GM19238 (cell line): ENCODE measurements around the gene SH3GL1.
"Not testable (repeated sequence)": the region's sequence is repeated elsewhere in the genome, so short reads cannot be mapped to it uniquely, and the experiment has no call there.

Experiments
- DNase-seq: peaks from one replicate; pipeline ENCODE4 v3.0.0; 2011; ENCODE audit warnings: low spot score; ENCODE audit not compliant: insufficient read length

The SH3GL1 gene

DNA sequence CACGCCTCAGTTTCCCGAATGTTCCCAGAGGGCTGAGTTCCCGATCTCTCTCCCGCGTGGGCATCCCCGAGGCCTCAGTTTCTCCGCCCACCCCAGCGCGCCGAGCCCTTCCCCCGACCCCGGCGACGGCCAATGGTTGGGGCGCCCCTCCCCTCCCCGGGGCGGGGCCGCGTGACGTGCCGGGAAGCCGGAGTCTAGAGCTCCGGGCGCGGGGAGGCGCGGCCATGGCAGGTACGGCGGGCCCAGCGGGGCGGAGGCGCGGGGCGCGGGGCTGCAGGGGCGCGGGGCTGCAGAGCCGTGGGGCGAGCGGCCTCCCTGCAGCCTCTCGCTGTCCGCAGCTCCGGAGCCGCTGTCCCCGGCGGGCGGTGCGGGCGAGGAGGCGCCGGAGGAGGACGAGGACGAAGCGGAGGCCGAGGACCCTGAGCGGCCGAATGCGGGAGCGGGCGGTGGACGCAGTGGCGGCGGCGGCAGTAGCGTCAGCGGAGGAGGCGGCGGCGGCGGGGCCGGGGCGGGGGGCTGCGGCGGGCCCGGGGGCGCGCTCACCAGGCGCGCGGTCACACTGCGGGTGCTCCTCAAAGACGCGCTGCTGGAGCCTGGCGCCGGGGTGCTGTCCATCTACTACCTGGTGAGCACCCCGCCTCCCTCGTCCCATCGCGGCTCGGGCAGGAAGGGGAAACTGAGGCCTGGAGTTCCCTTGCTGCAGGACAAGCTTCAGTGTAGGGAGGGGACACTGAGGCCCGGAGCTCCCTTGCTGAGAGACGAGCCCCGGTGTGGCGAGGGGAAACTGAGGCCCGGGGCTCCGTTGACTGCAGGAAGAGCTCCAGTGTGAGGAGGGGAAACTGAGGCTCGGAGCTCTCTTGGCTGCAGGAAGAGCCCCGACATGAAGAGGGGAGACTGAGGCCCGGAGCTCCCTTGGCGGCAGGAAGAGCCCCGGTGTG, 56.7 kb downstream of the SH3GL1 start, which contains the start of gene MPND:
MPND (plus strand) TSS at position 193 of the 938 bp plus-strand sequence; CDS start at position 225, 32 bp downstream.
- peak; percentile 86 for DNase-seq

DNA sequence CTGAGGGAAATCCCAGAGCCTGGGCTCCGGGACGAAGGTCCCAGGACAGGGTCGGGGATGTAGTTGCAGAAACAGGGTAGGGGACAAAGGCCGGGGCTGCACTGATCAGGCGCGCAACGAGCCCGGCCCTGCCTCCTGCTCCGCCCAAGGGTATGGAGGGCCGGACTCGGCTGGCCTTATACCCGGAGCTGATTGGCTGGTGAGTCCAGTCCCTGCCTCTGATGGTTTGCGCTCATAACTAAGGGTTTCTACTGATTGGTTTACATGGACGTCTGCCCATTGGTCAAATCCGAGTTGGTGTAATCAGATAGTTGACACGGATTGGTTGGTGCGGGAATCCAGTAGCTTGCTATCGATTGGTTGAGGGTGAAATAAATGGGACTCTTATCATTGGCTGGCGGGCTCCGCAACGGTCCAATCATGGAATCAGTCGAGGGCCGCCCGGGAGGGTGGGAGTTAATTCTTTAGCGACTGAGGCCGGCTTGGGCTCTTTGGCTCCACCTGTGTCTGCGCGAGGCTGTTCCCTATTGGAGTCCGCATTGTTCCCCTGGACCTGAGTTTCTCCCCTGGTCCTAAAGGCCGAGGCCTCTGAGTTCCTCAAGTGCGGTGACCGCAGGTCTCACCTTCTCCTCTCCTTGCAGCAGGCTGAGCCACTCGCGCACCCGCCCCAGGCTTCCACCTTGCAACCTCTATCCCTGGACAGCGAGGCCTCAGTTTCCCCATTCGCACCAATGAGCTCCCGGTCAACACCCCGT, 57.6 kb downstream of the SH3GL1 start:
- DNase-seq = peak; percentile 90

DNA sequence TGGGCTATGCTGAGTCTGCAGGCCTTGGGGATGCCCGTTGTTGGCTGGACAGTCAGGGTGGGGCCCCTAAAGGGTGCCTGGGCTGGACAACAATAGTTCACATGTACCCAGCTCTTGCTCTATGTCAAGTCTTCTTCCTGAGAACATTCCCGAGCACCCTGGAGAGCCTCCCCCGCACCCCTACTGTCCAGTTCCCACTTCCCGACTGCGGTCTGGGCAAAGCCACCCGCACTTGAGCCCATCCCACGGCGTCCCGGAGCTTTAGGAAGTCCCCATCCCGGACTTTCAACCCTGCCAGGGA, 58.1 kb downstream of the SH3GL1 start:
- no peak for DNase-seq

DNA sequence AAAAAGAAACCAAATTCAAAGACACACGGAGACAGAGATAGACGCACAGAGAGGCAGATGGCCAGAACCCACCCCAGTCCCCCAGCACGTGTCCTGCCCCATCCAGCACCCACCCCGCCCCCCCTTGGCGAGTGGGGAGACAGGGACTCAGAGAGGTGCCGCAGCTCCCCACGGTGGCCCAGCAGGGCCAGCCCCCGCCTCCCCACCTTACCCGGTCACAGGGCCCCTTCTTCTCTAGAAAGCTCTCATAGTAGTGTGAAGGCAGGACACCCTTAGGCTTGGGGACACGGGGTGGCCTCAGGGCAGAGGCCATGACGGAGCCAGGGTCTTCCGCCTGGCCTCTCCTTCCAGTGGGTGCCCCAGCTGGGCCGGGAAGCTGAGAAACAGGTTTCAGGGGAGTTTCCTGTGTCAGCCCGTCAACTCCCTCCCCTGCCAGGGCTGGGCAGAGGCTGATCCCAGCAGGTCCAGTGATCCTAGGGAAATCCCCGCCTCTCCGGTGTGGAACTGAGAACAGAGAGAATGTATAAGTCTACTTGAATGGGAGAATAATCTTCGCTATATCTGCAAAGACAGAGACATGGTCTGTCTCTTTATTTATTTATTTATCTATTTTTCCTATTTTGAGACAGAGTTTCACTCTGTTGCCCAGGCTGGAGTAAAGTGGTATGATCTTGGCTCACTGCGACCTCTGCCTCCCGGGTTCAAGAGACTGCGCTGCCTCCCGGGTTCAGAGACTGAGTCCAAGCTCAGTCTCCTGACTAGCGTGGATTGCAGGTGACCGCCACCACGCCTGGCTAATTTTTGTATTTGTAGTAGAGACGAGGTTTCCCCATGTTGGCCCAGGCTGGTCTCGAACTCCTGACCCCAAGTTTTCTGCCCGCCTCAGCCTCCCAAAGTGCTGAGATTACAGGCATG, 61.6 kb downstream of the SH3GL1 start, which contains the start of gene STAP2:
STAP2 (minus strand) TSS at position 387 of the 915 bp plus-strand sequence; CDS start at position 313, 74 bp downstream.
- no peak for DNase-seq

DNA sequence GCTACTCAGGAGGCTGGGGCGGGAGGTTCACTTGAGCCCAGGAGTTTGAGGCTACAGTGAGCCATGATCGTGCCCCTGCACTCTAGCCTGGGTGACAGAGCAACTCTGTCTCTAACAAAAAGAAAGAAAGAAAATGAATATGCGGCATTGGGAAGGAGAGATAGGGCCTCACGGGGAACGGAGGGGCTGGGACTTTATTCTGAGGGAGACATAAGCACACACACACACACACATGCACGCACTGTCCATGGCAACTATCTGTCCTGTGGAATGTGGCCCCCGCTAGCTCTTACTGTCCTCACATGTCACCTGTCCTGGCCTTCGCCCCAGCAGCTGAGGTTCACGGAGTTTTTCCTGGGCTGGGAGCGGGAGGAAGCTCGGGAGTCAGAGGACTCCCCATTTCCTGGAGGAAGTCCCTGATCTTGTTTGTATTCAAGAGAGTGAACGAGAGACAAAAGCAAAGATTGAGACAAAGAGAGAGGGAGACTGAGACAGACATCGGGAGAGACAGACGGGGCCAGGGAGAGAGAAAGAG, 62.4 kb downstream of the SH3GL1 start:
- DNase-seq = no peak

DNA sequence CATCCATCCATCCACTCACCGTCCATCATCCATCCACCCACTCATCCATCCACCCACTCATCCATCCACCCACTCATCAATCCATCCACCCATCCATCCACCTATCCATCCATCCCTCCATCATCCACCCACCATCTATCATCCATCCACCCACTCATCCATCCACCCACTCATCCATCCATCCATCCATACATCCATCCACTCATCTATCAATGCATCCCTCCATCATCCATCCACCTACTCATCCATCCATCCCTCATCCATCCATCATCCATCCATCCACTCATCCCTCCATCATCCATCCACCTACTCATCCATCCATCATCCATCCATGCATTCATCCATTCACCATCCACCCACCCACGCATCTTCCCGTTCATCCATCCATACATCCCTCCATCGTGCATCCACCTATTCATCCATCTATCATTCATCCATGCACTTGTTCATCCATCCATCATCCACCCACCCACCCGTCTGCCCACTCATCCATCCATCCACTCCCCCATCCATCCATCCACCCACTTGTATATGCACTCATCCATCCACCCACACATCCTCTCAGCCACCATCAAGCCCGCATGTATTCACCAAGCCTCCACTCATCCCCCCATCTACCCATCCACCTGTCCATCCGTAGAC, 65.3 kb downstream of the SH3GL1 start:
- no peak for DNase-seq

DNA sequence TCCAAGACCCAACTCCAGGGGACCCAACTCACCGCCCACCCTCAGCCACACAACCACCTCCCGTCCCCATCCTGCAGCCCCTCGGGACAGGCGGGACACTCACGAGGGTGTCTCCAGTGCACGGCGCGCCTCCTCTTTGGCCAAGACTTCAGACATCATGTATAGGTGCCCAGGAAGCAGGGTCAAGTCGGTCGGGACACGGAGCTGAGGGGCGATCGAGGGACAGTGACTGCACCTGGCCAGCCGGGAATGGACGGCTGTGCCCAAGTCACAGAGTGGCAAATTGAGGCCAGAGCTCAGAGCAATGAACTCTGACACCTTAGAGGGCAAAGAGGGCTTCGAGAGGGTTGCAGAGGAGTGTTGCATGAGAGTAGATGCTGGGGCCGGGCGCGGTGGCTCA, 70.5 kb downstream of the SH3GL1 start:
- no peak for DNase-seq

DNA sequence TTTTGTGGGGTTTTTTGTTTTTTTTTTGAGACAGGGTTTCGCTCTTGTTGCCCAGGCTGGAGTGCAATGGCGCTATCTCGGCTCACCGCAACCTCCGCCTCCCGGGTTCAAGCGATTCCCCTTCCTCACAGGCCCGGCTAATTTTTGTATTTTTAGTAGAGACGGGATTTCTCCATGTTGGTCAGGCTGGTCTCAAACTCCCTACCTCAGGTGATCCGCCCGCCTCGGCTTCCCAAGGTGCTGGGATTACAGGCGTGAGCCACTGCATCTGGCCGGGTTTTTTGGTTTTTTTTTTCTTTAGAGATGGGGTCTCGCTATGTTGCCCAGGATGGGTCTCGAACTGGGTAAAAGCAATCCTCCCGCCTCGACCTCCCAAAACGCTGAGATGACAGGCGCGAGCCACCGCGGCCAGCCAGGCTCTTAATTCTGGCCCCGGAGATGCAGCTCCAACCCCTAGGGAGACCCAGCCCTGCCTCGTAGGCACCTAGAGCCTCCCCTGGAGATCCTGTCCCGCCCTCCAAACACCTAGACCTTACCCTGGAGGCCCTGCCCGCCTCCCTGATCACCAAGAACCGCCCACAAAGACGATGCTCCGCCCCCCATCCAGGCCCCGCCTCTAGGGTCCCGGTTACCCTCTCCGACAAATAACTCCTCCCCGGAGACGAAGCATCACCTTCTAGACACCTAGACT, 71.2 kb downstream of the SH3GL1 start:
- not testable (repeated sequence) for DNase-seq

DNA sequence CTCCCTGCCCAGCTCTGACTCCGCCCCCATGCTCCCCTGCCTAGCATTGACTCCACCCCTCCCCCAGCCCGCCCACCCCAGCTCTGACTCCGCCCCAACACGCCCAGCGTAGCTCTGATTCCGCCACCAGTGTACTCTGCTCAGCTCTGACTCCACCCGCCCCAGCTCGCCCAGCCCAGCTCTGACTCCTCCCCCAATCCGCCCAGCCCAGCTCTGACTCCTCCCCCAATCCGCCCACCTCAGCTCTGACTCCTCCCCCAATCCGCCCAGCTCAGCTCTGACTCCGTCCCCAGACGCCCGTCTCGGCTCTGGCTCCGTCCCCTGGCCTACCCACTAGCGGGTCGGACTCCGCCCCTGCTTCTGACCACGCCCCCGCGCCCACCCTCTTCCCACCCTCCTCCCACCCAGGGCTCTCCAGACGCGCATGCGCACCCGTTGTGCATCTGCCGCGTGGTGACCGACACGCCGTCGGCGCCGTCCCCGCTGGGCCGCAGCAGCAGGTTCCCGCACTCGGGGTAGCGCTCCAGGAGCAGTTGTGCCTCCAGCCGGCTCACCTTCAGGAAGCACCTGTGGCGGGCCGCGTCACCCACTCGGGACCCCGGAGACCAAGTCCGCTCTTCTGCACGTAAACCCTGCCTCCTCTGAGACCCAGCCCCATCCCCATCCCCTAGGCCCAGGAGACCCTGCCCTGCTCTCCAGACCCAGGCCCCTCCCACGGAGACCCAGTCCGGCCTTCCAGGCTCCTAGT, 71.9 kb downstream of the SH3GL1 start:
- DNase-seq = peak; percentile 93

DNA sequence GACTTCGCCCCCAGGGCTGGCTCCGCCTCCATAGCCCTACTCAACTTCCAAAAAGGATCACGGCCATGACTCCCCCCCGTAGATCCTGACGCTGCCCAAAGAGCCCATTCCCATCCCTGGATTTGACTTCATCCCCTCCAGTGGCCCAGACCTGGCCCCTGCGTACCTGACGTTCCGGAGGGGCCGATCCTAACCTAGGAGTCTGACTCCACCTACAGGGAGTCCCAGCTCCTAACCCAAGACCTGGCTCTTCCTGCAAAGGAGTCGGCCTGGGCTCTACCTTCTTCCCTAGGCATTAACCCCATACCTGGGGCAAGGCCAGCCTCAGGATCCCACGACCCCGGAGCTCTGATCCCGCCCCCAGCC, 72.5 kb downstream of the SH3GL1 start:
- no peak for DNase-seq

DNA sequence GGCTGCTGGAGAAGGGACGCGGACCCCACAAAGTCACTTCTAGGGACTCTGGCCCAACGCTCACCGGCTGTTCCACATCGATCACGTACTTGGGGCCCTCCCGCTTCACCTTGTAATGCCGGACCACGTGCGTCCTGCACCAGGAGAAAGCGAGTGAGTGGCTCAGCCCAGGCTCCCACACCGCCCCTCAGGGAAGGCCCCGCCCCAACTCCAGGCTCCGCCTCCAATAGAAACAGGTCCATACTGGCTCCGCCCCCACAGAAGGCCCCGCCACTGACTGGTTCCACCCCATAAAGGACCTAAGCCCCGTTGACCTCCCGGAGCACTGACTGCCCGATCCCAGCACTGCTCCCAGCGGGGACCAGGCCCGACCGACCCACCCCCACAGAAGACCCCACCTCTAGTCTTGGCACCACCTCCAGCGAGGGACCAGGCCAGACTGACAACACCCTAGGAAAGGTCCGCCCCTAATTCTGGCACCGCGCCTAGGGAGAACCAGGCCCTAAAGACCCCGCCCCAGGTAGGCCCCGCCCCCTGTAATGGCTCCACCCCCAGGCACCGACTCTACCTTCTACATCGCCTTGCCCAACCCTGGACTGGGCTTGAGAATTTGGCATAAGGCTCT, 73.0 kb downstream of the SH3GL1 start:
- no peak for DNase-seq

DNA sequence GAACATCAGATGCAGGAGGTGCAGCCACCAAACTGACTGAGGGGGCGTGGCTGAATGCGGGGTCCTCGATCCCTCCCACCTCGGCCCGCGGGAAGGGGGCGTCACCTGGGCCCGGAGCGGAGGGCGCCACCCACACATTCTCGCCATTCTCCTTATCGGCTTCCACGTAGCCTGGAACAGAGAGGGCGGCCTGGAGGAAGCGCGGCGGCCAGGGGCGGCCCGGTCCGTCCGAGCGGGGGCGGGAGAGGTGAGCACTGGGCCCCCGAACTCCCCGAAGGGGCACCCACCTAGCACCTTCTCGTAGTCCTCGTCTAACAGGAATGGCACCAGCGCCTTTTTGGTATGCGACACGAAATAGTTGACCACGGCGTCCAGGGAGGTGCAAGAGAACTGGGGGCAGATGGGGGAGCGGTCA, 73.5 kb downstream of the SH3GL1 start:
- no peak for DNase-seq

DNA sequence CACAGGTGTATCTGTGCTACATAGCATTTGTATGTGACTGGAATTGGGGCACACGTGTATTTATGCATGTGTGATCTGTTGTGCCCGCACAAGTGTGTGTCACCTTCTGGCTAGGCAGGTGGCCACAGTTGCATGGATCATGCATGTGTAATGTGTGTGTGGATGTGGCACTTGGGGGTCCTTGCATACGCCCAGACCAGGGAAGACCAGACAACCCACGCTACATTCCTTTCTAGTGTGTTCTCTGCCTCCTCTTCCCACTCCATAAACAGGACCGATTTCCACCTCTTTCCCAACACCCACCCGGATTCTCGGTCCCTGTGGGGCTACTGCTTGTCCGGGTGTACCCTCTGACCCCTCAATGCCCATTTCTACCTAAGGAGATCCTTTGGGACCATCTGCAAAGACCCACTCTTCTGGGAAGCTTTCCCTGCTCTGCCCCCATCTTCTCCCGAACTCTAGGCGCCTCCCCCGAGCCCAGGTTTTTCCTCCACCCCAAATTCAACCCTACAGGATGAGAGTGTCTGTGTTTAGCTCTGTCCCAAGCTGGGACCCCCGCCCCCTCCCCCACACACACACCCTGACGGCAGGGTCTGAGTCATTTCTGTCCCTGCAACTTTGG, 74.0 kb downstream of the SH3GL1 start:
- DNase-seq = no peak

DNA sequence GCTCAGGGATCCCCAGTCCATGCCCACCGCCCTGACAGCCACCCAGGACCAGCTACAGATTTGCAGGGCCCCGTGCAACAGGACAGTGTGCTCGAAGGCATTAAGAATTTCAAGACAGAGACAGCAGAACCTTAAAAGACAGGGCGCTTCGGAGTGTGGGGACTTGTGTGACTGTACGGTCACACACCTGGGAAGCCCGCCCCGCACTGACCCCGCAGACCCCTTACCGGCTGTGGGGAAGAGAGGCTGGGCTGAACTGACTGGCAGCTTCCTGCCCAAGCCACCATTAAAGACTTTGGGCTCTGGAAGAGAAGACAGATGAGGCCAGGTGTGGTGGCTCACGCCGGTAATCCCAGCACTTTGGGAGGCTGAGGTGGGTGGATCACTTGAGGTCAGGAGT, 76.1 kb downstream of the SH3GL1 start:
- DNase-seq = no peak

DNA sequence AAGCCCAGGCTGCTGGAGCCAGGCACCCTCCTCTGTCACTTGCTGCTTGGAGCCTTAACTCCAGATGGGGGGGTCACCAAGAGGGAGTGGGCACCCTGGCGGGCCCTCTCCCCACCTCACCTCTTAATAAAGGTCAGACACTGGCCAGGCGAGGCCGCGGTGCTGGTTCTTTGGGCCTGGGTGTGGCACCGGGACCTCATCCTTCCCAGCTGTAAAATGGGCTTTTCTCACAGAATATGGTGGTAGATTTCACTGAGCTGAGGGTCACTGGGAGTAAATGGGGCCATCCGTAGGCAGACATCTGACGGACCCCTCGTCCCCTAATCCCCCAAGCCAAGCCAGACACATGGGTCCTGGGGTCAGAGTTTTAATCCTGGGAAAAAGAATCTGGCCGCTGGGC, 76.7 kb downstream of the SH3GL1 start:
- DNase-seq = no peak

DNA sequence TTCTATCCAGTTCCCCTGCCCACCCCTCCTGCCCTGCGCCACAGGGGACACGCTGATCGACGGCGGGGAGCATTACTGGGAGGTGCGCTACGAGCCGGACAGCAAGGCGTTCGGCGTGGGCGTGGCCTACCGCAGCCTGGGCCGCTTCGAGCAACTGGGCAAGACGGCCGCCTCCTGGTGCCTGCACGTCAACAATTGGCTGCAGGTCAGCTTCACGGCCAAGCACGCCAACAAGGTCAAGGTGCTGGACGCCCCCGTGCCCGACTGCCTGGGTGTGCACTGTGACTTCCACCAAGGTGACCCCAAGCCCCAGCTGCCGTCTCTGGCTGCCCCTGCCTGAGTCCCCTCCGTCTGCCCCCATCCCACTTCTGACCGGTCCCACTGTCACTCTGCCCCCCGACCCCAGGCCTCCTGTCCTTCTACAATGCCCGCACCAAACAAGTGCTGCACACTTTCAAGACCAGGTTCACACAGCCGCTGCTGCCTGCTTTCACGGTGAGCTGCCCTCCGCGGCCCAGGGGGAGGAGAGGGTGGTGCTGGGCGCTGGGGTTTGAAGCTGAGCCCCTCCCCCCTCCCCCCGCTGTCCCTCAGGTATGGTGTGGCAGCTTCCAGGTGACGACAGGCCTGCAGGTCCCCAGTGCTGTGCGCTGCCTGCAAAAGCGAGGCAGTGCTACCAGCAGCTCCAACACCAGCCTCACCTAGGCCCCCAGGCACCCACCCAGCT, 77.2 kb downstream of the SH3GL1 start:
- no peak for DNase-seq

DNA sequence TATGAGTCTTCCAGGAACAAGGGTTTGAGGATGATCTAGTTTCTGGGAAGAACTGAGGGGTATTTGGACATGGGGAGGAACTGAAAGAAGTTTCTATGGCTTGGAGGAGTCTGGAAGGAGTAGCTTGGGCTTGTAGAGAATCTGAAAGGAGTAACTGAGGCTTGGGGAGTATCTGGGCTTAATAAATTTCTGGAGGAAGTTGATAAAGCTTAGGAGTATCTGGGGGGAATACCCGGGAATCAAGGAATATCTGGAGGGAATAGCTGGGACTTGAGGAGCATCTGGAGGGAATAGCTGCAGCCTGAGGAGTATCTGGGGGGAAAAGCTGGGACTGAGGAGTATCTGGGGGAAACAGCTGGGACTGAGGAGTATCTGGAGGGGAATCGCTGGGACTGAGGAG, 79.9 kb downstream of the SH3GL1 start:
- DNase-seq = no peak
